Astrocyte (in vitro differentiated cells and primary cell): ENCODE measurements around the gene PLXNB2.

Experiments
- CTCF ChIP-seq: IDR thresholded peaks from 2 replicates; pipeline ENCODE4 v1.5.1; 2011; ENCODE audit warnings: low read depth, mild to moderate bottlenecking, inconsistent platforms, low read length, moderate library complexity; ENCODE audit not compliant: insufficient read depth
- EZH2 ChIP-seq: IDR thresholded peaks from 2 replicates; pipeline ENCODE4 v1.6.1; 2012; ENCODE audit warnings: mild to moderate bottlenecking, low read length, inconsistent platforms; ENCODE audit not compliant: insufficient read depth

GRCh38 chr22:50257041-50257440 is 50.4 kb downstream of the PLXNB2 start:
- TF ChIP-seq CTCF (no peak), EZH2 (no peak)
